RWPE2 (cell line): Measurements from ENCODE around the gene TCEAL9.

ENCODE experiments used
- ATAC-seq: fragments of 200-7000 bp; cut with Tn5 transposase; 3 replicates; pipeline ENCODE4 v1.9.1; 2021; ENCODE audit warnings: low read depth
- DNase-seq: peaks from one replicate; pipeline ENCODE4 v3.0.0-alpha.2; 2020; ENCODE audit warnings: low spot score
- H3K27ac ChIP-seq: fragments of 450-650 bp; 2 replicates; pipeline ENCODE4 v1.5.1; 2017; ENCODE audit warnings: mild to moderate bottlenecking; ENCODE audit not compliant: poor library complexity, severe bottlenecking
- H3K27me3 ChIP-seq: fragments of 250-450 bp; sonication (Bioruptor Pico); 2 replicates; pipeline ENCODE4 v1.5.1; 2021; ENCODE audit warnings: mild to moderate bottlenecking, moderate library complexity; ENCODE audit not compliant: insufficient read depth, poor library complexity, severe bottlenecking
- H3K36me3 ChIP-seq: fragments of 250-450 bp; sonication (Bioruptor Pico); 2 replicates; pipeline ENCODE4 v1.5.1; 2020; ENCODE audit warnings: low read depth, mild to moderate bottlenecking, moderate library complexity
- H3K4me1 ChIP-seq: fragments of 250-450 bp; sonication (Bioruptor Pico); 2 replicates; pipeline ENCODE4 v1.5.1; 2021; ENCODE audit warnings: mild to moderate bottlenecking, moderate library complexity; ENCODE audit not compliant: insufficient read depth, poor library complexity, severe bottlenecking
- H3K4me3 ChIP-seq: fragments of 250-450 bp; sonication (Bioruptor Pico); 2 replicates; pipeline ENCODE4 v1.5.1; 2021; ENCODE audit warnings: mild to moderate bottlenecking, moderate library complexity; ENCODE audit not compliant: severe bottlenecking
- H3K9me3 ChIP-seq: fragments of 250-450 bp; sonication (Bioruptor Pico); 2 replicates; pipeline ENCODE4 v1.5.1; 2021; ENCODE audit warnings: mild to moderate bottlenecking, moderate library complexity; ENCODE audit not compliant: severe bottlenecking
- TF ChIP-seq, protein P1 (sequence below): fragments of 450-650 bp; IDR thresholded peaks from one replicate; pipeline ENCODE4 v1.5.1; 2017; ENCODE audit warnings: mild to moderate bottlenecking, moderate library complexity; ENCODE audit not compliant: poor library complexity, severe bottlenecking

The TCEAL9 gene

DNA sequence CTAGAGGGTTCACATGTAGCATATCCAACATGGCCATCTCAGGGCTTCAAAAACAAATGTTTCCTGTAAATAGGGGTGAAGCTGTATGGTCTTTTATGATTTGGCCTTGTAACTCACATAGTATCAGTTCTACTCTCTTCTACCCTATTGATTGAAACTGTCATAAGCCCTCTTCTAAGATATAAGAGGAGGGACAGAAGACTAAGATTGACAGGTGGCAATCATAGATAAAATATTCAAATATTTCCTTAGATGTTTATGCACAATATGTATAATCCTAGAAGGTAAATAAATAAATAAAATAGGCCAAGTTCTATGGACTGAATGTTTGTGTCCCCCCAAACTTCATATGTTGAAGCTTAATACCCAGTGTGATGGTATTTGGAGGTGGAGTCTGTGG is 13.2 kb downstream of the TCEAL9 start:
- Histone ChIP-seq H3K36me3 (no peaks in the 10 kb centered on the region), H3K27me3 (no peaks in the 10 kb centered on the region), H3K9me3 (no peaks in the 10 kb centered on the region), H3K27ac (no peak overlapping the region), H3K4me3 (no peak overlapping the region), H3K4me1 (peaks cover 30% of the 10 kb centered on the region)
- no peak for ATAC-seq
- TF ChIP-seq, protein P1, sequence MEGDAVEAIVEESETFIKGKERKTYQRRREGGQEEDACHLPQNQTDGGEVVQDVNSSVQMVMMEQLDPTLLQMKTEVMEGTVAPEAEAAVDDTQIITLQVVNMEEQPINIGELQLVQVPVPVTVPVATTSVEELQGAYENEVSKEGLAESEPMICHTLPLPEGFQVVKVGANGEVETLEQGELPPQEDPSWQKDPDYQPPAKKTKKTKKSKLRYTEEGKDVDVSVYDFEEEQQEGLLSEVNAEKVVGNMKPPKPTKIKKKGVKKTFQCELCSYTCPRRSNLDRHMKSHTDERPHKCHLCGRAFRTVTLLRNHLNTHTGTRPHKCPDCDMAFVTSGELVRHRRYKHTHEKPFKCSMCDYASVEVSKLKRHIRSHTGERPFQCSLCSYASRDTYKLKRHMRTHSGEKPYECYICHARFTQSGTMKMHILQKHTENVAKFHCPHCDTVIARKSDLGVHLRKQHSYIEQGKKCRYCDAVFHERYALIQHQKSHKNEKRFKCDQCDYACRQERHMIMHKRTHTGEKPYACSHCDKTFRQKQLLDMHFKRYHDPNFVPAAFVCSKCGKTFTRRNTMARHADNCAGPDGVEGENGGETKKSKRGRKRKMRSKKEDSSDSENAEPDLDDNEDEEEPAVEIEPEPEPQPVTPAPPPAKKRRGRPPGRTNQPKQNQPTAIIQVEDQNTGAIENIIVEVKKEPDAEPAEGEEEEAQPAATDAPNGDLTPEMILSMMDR: no peak
- no peak for DNase-seq

DNA sequence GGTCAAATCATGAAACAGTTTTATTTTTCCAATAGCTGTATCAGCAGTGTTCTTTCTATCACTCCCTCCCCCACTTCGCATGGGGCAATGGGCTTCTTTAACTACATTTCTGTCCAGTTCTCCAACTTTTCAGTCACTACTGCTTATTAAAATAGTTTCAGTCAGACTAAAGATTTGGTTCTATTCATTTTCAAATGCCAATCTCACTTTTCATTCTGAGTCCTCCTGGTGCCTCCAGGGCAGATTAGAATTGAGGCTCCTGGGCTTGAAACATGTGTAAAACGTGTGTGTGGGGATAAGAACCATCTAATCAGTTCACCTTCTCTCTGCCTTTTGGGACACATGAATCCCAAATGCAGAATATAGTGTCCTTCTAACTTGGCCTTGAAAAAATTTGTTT is 16.6 kb downstream of the TCEAL9 start:
- ATAC-seq: no peak
- Histone ChIP-seq H3K4me3 (no peak overlapping the region), H3K27me3 (no peaks in the 10 kb centered on the region), H3K4me1 (peaks cover 20% of the 10 kb centered on the region), H3K9me3 (no peaks in the 10 kb centered on the region), H3K36me3 (peaks cover 3% of the 10 kb centered on the region), H3K27ac (peak overlapping the region; percentile 23)
- no peak for DNase-seq
- TF ChIP-seq, protein P1: no peak

DNA sequence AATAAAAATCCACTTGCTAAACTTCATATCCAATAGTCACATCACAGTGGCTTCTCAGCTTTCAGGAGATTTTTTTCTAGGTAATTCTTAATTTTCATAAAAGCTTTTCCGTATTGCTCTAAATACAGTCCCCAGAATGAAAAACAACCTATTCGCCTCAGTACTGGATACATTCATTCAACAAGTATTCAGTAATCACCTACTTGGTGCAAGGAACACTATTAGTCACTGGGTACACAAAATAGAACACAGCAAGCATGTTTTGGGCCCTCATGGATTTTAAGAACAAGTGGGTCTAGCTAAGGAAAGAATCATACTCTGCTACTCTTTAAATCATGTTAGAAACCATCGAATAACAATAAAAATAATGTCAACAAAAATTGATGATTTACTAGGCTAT is 17.3 kb downstream of the TCEAL9 start:
- Histone ChIP-seq H3K36me3 (peaks cover 6% of the 10 kb centered on the region), H3K4me3 (no peak overlapping the region), H3K27me3 (no peaks in the 10 kb centered on the region), H3K27ac (peak overlapping the region; percentile 23), H3K4me1 (peaks cover 16% of the 10 kb centered on the region), H3K9me3 (no peaks in the 10 kb centered on the region)
- DNase-seq (no peak), ATAC-seq (peak; percentile 75)
- TF ChIP-seq, protein P1: no peak

DNA sequence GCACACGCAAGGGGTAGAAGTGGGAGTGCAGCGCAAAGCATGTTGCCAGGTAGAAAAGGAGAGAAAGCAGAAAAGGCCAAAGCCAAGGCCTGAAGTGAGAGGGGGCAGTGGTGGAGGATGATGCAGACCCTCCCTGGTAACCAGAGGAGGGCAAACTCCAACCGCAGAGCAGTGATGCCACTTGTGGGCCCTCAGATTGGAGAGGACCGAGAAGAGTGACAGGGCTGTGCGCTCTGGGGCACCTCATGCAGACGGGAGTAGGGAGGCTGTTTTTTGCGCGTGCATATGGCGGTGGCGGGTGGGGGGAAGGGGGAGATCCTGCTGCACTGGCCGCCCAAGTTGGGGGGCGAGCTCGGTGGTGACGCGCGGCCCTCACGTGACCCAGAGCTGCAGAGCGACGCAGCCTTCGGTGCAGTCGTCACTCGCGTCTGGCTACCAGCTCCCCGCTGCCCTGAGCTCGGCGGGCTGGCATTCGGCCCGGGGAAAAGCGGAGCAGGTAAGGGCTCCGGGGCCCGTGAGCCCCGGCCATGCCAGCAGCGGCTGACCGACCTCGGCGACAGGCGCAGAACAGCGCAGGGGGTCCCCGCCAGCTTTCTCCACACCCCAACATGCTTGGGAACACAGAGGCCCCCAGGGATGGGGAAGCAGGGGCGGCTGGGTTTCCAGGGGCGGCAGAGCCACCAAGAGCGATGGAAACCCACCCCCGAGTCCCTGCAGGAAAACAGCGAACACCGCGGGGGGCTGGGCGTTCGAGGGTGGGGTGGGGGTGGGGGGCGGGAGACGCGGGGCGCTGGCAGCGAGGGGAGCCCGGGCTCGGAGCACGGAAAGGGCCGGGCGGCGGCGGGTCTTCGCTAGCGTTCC is 20.0 kb downstream of the TCEAL9 start, which contains the start of gene BEX3:
BEX3 (plus strand) TSS at position 421 of the 861 bp plus-strand sequence. CDS start 984 bp downstream, outside the sequence.
- TF ChIP-seq, protein P1: no peak
- Histone ChIP-seq H3K36me3 (peaks cover 6% of the 10 kb centered on the region), H3K27ac (peak within 1 kb of the TSS; percentile 69), H3K9me3 (no peaks in the 10 kb centered on the region), H3K4me3 (peak within 1 kb of the TSS; percentile 59), H3K4me1 (peaks cover 16% of the 10 kb centered on the region), H3K27me3 (no peaks in the 10 kb centered on the region)
- DNase-seq (no peak), ATAC-seq (peak; percentile 60)

DNA sequence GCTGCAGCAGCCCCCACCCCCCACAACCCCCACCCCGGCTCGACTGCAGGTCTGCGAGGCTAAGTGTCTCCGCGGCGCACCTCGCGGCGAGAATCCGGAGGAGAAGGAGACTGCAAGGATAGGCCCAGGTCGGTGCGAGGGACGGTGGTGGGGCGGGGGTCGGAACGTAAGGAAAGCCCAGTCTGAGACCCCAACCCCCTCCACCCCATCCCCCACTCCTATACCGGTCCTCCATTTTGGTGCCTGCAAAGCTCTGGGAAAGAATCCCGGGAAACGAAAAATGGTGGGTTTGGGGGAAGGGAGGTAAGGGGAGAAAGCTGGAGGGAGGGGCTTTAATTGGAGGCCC is 20.6 kb downstream of the TCEAL9 start:
- H3K9me3 ChIP-seq: no peaks in the 10 kb centered on the region

More for the DNA sequence above, 20.6 kb downstream of the TCEAL9 start:
- peak overlapping the region; percentile 69 for H3K27ac ChIP-seq
- peaks cover 16% of the 10 kb centered on the region for H3K4me1 ChIP-seq
- DNase-seq (no peak), ATAC-seq (peak; percentile 39)
- TF ChIP-seq, protein P1: no peak
- peaks cover 6% of the 10 kb centered on the region for H3K36me3 ChIP-seq
- peak overlapping the region; percentile 59 for H3K4me3 ChIP-seq
- H3K27me3 ChIP-seq: no peaks in the 10 kb centered on the region
